ENCODE measurements around the gene C1QTNF4.
"Not testable (repeated sequence)": the region's sequence is repeated elsewhere in the genome, so short reads cannot be mapped to it uniquely, and the experiment has no call there.

Gene C1QTNF4

DNA sequence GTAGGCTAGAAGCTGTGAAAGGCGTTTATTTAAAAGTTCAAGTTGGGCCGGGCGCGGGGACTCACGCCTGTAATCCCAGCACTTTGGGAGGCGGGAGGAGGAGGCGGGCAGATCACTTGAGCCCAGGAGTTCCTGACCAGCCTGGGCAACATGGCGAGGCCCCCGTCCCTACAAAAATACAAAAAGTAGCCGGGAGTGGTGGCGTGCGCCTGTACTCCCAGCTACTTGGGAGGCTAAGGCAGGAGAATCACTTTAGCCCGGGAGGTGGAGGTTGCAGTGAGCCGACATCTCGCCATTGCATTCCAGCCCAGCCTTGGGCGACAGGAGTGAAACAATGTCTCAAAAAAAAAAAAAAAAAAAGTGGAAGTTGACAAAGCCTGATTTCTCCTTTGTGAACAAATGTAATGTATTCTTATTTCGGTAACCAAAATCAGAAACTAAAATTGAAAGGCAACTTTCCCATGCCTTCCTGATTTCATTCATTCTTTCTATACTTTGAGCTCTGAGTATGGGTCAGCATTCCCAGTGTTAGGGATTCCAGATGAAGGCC lies 28.0 kb downstream of the C1QTNF4 start:
- no peak for DNase-seq (ENCODE audit: low read depth in 2 of 3, low spot score in 2 of 3)

GRCh38 chr11:47565340-47566148 lies 28.7 kb downstream of the C1QTNF4 start, which contains the start of gene PTPMT1:
TSS of gene PTPMT1 (plus strand) at chr11:47565599. CDS start at chr11:47565623, 24 bp downstream.
- DNase-seq (ENCODE audit: low read depth in 2 of 3, low spot score in 2 of 3), result peak; percentile 49 to 54 (median 51)

DNA sequence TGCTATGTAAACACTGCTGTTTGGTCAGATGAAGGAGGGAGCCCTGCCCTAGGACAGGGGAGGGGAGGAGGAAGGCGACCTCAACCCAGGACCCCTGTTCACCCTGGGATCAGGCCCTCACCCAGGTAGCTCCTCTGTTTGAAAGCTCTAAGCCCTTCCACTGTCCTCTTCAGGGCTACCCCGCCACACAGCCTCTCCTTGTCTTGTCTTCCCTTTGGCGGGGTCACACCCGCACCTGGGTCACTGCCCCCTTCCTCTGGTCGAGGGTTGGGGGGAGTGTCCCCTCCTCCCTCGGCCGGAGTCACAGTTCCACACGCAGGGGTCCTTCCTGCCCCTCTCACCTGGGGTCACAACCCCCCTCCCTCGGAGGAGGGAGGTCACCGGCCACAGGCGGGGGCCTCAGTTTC lies 29.3 kb downstream of the C1QTNF4 start:
- no peak for DNase-seq (ENCODE audit: low read depth in 2 of 3, low spot score in 2 of 3)

DNA sequence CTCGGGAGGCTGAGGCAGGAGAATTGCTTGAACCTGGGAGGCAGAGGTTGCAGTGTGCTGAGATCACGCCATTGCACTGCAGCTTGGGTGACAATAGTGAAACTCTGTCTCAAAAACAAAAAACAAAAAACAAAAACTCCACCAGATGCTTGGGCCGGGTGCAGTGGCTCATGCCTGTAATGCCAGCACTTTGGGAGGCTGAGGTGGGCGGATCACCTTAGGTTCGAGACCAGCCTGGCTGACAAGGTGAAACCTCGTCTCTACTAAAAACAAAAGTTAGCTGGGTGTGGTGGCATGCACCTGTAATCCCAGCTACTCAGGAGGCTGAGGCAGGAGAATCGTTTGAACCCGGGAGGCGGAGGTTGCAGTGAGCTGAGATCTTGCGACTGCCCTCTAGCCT lies 29.8 kb downstream of the C1QTNF4 start:
- not testable (repeated sequence) for DNase-seq (ENCODE audit: low read depth in 2 of 3, low spot score in 2 of 3)

DNA sequence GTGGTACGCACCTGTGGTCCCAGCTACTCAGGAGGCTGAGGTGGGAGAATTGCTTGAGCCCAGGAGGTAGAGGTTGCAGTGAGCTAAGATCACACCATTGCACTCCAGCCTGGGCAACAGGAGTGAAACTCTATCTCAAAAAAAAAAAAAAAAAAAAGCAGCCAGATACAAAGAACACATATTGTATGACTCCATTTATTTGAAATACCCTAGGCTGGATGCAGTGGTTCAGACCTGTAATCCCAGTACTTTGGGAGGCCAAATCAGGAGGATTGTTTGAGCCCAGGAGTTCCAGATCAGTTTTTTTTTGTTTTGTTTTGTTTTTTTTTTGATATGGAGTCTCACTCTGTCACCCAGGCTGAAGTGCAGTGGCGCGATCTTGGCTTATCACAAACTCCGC lies 31.8 kb downstream of the C1QTNF4 start:
- not testable (repeated sequence) for DNase-seq (ENCODE audit: low read depth in 2 of 3, low spot score in 2 of 3)

DNA sequence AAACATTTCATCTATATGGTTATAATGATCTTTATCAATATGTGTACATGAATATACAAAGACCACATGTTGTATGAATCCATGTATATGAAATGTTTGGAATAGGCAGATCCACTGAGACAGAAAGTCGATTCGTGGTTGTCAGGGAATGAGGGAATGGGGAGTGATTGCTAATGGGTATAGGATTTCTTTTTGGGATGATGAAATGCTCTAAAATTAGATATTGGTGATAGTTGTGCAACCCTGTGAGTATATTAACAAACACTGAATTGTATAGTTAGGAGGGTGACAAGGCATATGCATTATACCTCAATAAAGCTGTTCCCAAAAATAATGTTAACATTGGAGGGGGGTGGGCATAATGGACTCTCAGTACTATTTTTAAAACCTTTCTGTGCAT lies 33.8 kb downstream of the C1QTNF4 start:
- no peak for DNase-seq (ENCODE audit: low read depth in 2 of 3, low spot score in 2 of 3)

- no peak for DNase-seq (ENCODE audit: low read depth in 2 of 3, low spot score in 2 of 3)
Measured at GRCh38 chr11:47558695-47559094, 35.5 kb downstream of the C1QTNF4 start.

DNA sequence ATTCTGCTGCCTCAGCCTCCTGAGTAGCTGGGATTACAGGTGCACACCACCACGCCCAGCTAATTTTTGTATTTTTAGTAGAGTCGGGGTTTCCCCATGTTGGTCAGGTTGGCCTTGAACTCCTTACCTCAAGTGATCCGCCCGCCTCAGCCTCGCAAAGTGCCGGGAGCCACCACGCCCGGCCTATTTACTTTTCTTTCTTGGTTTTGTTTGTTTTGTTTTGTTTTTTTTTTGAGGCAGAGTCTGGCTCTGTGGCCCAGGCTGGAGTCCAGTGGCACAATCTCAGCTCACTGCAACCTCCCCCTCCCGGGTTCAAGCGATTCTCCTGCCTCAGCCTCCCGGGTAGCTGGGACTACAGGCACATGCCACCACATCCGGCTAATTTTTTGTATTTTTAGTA lies 37.2 kb downstream of the C1QTNF4 start:
- DNase-seq (ENCODE audit: low read depth in 2 of 3, low spot score in 2 of 3), result not testable (repeated sequence)

GRCh38 chr11:47553406-47553743 lies 40.8 kb downstream of the C1QTNF4 start:
- DNase-seq (ENCODE audit: low read depth in 2 of 3, low spot score in 2 of 3), result no peak

DNA sequence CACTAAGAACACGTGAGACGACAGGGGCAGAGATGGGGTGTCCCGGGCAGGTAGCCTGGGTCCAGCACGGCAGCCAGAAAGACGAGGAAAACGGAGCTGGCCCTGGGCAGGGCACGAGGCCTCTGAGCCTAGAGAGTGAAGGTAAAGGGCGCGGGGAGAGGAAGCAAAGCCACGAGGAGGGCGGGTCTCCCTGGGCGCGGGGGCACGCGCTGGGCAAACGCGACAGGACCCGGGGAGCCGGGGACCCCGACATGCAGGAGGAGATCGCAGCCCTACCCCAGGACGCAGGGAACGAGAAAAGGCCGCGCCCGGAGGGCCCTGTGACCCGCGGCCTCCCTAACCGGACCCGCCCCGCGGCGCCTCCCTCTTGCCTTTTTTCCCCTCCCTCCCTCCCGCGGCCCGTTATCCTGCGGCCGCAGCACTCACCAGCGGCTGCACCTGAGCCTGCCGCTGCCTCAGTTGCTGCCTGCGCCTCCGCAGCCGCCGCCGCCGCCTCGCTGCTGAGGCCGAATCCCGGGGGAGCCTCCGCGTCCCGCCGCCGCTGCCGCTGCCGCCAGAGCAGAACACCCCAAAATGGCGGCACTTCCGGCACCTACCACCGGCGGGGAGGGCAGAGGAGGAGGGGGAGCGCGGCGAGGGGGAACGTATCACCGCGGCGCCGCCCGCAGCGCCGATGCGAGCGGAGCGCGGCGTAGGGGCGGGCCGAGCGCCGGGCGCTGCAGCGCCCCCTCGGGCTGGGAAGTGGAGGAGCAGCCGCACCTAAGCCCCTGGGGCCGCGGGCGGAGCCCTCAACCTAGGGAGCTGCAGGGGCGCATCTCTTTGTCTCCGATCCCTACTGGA lies 41.4 kb downstream of the C1QTNF4 start, which contains the start of gene CELF1:
CELF1 (minus strand) TSS at position 567 of the 840 bp plus-strand sequence. CDS start 53,609 bp downstream, outside the sequence.
- peak; percentile 78 to 87 (median 79) for DNase-seq (ENCODE audit: low read depth in 2 of 3, low spot score in 2 of 3)

DNA sequence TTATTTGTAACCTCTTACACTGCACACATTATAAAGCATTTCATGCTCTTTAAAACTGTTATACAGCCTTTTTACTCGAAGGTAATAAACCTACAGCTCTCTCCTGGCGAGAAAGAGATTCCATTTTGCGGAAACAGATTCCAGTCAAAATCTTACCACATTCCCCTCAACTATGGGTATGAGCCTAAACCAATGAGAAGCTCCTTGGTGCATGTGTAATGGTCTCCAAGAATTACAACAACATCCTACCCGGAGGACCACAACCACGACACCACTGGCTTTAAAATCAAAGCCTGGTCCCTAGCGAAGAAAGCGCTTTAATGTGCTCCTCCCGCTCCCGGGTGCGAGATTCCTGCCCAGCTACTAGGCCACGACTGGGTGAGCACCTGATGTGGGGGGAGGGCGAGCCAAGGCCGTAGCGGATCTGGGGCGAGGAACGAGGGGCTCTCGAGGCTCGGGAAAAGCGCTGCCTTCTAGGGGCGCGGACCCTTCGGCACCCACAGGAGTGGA lies 42.1 kb downstream of the C1QTNF4 start:
- no peak for DNase-seq (ENCODE audit: low read depth in 2 of 3, low spot score in 2 of 3)

- no peak for DNase-seq (ENCODE audit: low read depth in 2 of 3, low spot score in 2 of 3)
Measured at GRCh38 chr11:47551086-47551485, 43.1 kb downstream of the C1QTNF4 start.

GRCh38 chr11:47550288-47551047 lies 43.7 kb downstream of the C1QTNF4 start:
- DNase-seq (ENCODE audit: low read depth in 2 of 3, low spot score in 2 of 3), result no peak

DNA sequence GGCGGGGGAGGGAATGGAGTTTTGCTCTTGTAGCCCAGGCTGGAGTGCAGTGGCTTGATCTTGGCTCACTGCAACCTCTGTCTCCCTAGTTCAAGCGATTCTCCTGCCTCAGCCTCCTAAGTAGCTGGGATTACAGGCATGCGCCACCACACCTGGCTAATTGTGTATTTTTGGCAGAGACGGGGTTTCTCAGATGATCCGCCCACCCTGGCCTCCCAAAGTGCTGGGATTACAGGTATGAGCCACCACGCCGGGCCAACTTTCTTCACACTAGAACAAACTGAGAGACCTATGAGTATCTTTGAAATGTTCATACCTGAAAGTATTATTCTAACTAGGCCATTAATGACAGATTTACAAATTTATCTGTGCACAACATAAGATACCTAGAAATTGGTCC lies 47.9 kb downstream of the C1QTNF4 start:
- not testable (repeated sequence) for DNase-seq (ENCODE audit: low read depth in 2 of 3, low spot score in 2 of 3)

DNA sequence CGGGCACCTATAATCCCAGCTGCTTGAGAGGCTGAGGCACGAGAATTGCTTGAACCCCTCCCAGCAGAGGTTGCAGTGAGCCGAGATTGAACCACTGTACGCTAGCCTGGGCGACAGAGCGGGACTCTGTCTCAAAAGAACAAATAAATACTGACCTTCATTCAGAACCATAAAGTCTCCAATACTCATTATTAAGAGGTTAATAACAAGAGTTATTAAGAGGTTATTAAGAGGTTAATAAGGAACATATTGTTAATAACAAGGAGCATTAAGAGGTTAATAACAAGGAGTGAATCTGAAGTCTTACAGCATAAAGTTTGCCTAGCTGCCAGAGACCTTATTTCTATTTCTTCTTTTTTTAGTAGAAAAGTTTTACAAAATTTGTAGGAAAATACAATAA lies 48.9 kb downstream of the C1QTNF4 start:
- no peak for DNase-seq (ENCODE audit: low read depth in 2 of 3, low spot score in 2 of 3)

DNA sequence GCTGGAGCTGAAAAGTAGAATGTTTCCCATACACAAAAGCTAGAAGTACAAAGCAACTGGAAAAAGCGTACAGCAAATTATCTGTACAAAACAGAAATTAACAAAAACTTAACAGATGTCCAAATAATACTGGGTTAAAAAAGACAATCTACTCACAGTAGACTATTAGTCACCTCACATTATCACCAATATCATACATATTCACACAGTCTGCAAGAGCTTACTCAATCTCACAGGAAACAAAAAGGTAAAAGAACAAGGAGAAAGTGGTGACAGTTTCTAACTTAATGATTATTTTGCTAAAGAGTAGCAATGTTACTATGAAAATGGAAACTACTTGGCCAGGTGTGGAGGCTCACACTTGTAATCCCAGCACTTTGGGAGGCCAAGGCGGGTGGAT lies 53.1 kb downstream of the C1QTNF4 start:
- DNase-seq (ENCODE audit: low read depth in 2 of 3, low spot score in 2 of 3), result no peak

DNA sequence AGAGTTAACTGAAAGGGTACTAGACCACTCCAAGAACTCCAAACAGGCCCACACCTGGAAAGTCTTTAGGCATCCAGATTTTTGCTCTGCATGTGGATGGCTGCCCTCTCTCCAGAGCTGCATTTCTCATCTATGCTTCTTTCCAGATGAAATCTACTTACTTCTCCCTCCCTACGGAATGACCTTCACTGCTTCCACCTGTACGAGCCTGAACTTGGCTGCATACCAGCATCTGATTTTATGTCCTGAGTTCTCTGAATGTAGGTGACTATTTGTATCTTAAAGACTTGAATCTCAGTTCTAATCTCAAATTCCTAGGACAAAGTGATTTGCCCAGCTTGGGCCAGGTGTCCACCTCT lies 54.6 kb downstream of the C1QTNF4 start:
- DNase-seq (ENCODE audit: low read depth in 2 of 3, low spot score in 2 of 3), result no peak
